ENCODE measurements around the gene SDK1. TPM values are rescaled to one million over a fixed set of nuclear protein-coding genes. Genes with fewer than 3 reads are reported as not detected.

The SDK1 gene
- total and polyA plus RNA-seq, 12 donors, result 1.0 to 5.3 (median 3.2) TPM

- Histone ChIP-seq H3K9me3 (no peaks in the 10 kb centered on the region), H3K4me1 (no peaks in the 10 kb centered on the region), H3K36me3 (no peaks in the 10 kb centered on the region), H3K4me3 (no peak overlapping the region), H3K27me3 (no peaks in the 10 kb centered on the region), H3K27ac (no peak overlapping the region)
- no peak for DNase-seq
- no peak for ATAC-seq
- intact Hi-C loops (cut with DNase I), result no loop called here
- no peak for TF ChIP-seq CTCF (IDR thresholded peaks at IDR 0.05)
- WGBS, 2 donors, result 78 to 89% methylated on average over 4 of the region's 4 CpGs
Measured at GRCh38 chr7:3643091-3643490, 342.0 kb downstream of the SDK1 start.

GRCh38 chr7:3648276-3648675 is 347.2 kb downstream of the SDK1 start:
- Histone ChIP-seq H3K36me3 (no peaks in the 10 kb centered on the region), H3K4me1 (no peaks in the 10 kb centered on the region), H3K4me3 (no peak overlapping the region), H3K9me3 (no peaks in the 10 kb centered on the region), H3K27ac (no peak overlapping the region), H3K27me3 (no peaks in the 10 kb centered on the region)
- intact Hi-C loops (cut with DNase I), result no loop called here
- no peak for ATAC-seq
- no peak for DNase-seq
- TF ChIP-seq CTCF (IDR thresholded peaks at IDR 0.05), result no peak
- WGBS, 2 donors, result 96% methylated on average over 2 of the region's 2 CpGs

- Histone ChIP-seq H3K36me3 (no peaks in the 10 kb centered on the region), H3K27me3 (no peaks in the 10 kb centered on the region), H3K9me3 (no peaks in the 10 kb centered on the region), H3K4me1 (no peaks in the 10 kb centered on the region), H3K4me3 (no peak overlapping the region), H3K27ac (no peak overlapping the region)
- DNase-seq, result no peak
- intact Hi-C loops (cut with DNase I), result no loop called here
- no peak for ATAC-seq
- 88 to 94% methylated on average over 2 of the region's 2 CpGs for WGBS, 2 donors
- TF ChIP-seq CTCF (IDR thresholded peaks at IDR 0.05), result no peak
Measured at GRCh38 chr7:3649250-3649649, 348.2 kb downstream of the SDK1 start.

GRCh38 chr7:3649678-3650440 is 348.8 kb downstream of the SDK1 start:
- H3K27ac ChIP-seq, result no peak overlapping the region
- no peak overlapping the region for H3K4me3 ChIP-seq
- ATAC-seq (no peak), DNase-seq (no peak)
- no peaks in the 10 kb centered on the region for H3K9me3 ChIP-seq
- H3K36me3 ChIP-seq, result no peaks in the 10 kb centered on the region
- no peak for TF ChIP-seq CTCF (IDR thresholded peaks at IDR 0.05)
- no peaks in the 10 kb centered on the region for H3K27me3 ChIP-seq
- intact Hi-C loops (cut with DNase I), result no loop called here
- H3K4me1 ChIP-seq, result no peaks in the 10 kb centered on the region
- 89 to 90% methylated on average over 10 of the region's 10 CpGs for WGBS, 2 donors

Measured in heart right ventricle (tissue), 16 donors.